GM13977 (cell line): ENCODE measurements around the gene NUP205.
"Not testable (repeated sequence)": the region's sequence is repeated elsewhere in the genome, so short reads cannot be mapped to it uniquely, and the experiment has no call there.

Source experiments
- DNase-seq: peaks from one replicate; pipeline ENCODE4 v3.0.0; 2012; ENCODE audit warnings: low spot score
- in situ Hi-C: fragments of 300-500 bp; cut with MboI; formaldehyde crosslinking; loops from one replicate; pipeline ENCODE4 v1.12.0; 2022; ENCODE audit warnings: low sequenced_read_pairs, low pct_unique_long_range_greater_than_20kb, mixed read lengths, inconsistent platforms; ENCODE audit not compliant: unreplicated experiment
- TF ChIP-seq, protein P1 (sequence below): IDR thresholded peaks from 2 replicates; pipeline ENCODE4 v1.5.1; 2012; ENCODE audit warnings: mild to moderate bottlenecking, control low read depth; ENCODE audit not compliant: insufficient read depth; ENCODE audit errors: extremely low read depth, missing control alignments

NUP205 gene

GRCh38 chr7:135690566-135690965, 132.8 kb downstream of the NUP205 start:
- TF ChIP-seq, protein P1, sequence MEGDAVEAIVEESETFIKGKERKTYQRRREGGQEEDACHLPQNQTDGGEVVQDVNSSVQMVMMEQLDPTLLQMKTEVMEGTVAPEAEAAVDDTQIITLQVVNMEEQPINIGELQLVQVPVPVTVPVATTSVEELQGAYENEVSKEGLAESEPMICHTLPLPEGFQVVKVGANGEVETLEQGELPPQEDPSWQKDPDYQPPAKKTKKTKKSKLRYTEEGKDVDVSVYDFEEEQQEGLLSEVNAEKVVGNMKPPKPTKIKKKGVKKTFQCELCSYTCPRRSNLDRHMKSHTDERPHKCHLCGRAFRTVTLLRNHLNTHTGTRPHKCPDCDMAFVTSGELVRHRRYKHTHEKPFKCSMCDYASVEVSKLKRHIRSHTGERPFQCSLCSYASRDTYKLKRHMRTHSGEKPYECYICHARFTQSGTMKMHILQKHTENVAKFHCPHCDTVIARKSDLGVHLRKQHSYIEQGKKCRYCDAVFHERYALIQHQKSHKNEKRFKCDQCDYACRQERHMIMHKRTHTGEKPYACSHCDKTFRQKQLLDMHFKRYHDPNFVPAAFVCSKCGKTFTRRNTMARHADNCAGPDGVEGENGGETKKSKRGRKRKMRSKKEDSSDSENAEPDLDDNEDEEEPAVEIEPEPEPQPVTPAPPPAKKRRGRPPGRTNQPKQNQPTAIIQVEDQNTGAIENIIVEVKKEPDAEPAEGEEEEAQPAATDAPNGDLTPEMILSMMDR, result no peak
- DNase-seq, result no peak
- in situ Hi-C loops, result no loop called here

DNA sequence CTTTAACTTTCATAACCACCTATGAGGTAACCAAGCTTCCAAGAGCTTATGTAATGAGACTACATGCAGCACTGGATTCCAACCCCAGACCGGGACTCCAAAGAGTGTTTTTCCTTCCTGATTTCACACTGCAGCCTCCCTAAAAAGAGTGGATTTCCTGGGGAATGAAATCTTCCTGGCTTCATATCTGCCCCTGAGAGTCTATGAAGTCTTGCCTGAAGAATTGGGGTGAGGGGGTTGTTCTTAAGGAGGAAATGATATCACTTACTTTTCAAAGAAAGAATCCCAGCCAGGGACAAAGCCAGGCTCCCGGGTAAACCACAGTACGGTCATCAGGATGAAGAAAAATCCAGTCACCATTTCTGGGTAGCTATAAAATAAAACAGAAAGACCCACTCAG, 134.3 kb downstream of the NUP205 start:
- in situ Hi-C loops, result no loop called here
- no peak for DNase-seq
- TF ChIP-seq, protein P1, result no peak

DNA sequence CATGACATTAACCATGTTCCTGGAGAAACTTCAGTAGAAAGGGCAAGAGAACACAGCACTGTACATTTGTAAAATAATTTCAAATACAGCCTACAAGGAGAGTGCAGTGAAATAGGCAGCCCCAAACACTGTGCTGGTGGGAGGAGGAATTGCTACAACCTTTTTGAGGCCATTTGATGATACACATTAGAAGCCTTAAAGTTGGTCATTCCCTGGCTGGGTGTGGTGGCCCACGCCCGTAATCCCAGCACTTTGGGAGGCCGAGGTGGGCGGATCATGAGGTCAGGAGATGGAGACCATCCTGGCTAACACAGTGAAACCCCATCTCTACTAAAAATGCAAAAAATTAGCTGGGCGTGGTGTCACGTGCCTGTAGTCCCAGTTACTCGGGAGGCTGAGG, 134.9 kb downstream of the NUP205 start:
- in situ Hi-C loops, result not testable (repeated sequence)

GRCh38 chr7:135693558-135693957, 135.8 kb downstream of the NUP205 start:
- in situ Hi-C loops, result no loop called here
- TF ChIP-seq, protein P1, result no peak
- DNase-seq, result no peak

More for the DNA sequence above, 134.9 kb downstream of the NUP205 start:
- not testable (repeated sequence) for DNase-seq

DNA sequence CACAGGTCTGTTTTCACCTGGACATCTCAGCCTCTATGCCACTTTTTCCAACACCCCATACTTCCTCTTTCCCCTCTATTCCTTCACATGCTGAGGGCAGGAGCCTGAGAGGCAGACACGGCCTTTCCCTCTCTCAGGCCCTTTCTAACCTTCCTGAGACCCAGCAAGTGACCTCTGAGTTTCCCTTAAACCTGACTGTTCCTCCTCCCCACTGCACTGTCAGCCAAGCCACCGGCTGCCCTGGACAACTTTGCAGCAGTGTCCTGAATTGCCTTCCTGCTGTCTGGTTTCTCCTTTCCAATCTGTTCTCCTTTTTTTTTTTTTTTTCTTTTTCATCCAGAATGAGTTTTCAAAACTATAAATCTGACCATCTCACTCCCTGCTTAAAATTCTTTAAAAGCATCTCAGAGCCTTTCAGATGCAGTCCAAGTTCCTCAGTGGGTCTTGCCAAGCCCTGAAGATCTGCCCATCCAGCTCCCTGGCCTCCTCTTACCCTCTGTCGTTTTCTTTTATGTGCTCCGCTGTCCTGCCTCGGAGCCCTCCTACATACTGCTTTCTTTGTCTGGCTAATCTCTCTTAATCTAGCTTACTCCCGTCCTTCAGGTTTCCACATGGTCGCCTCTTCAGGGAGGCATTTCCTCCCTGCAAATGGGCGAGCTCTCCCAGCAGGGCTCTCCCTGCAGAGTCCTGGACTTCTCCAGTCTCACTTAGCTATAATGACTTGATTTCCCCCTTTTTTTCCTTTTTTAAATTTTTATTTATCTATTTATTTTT, 139.7 kb downstream of the NUP205 start:
- DNase-seq, result no peak
- TF ChIP-seq, protein P1, result no peak
- in situ Hi-C loops, result no loop called here
